GM21825 (cell line): Measurements from ENCODE around the gene ESYT1.
"Not testable (repeated sequence)": the region's sequence is repeated elsewhere in the genome, so short reads cannot be mapped to it uniquely, and the experiment has no call there.

ENCODE experiments used
- ATAC-seq: cut with Tn5 transposase; IDR thresholded peaks from one replicate; pipeline ENCODE4 v1.9.1; 2021; ENCODE audit warnings: mild to moderate bottlenecking, moderate library complexity; ENCODE audit not compliant: unreplicated experiment

ESYT1 gene

DNA sequence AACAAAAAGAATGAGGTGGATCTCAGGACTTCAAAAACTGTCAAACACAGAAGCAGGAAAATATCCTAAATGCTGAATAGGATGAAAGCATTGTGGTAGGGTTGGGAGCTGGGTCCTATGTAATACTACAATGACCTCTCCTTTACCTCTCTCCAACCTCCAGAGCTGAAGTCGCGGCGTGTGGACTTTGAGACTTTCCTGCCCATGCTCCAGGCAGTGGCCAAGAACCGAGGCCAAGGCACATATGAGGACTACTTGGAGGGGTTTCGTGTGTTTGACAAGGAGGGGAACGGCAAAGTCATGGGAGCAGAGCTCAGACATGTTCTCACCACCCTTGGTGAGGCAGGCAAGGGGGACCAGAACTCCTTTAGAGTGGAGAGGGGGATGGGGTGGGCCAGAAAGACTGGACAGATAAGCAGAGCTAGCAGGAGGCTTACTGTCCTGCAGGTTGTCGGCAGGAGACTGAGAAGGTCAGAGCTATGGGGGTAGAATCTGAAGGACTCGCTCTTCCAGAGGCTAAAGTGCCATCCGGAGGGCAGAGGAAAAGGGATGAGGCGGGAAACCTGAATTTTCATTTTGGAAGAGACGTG, 27.3 kb downstream of the ESYT1 start:
- no peak for ATAC-seq

DNA sequence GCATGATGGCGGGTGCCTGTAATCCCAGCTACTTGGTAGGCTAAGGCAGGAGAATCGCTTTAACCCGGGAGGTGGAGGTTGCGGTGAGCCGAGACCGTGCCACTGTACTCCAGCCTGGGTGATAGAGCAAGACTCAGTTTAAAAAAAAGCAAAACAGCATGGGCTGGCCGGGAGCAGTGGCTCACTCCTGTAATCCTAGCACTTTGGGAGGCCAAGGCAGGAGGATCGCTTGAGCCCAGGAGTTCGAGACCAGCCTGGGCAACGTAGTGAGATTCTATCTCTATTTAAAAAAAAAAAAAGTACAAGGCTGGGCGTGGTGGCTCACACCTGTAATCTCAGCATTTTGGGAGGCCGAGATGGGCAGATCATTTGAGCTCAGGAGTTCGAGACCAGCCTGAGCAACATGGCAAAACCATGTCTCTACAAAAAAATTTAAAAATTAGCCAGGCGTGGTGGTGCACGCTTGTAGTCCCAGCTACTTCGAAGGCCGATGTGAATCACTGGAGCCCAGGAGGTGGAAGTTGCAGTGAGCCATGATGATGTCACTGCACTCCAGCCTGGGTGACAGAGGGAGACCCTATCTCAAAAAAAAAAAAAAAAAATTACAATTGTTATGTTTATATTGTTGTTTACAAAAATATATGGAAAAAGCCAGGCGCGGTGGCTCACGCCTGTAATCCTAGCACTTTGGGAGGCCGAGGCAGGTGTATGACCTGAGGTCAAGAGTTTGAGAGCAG, 28.6 kb downstream of the ESYT1 start:
- not testable (repeated sequence) for ATAC-seq

DNA sequence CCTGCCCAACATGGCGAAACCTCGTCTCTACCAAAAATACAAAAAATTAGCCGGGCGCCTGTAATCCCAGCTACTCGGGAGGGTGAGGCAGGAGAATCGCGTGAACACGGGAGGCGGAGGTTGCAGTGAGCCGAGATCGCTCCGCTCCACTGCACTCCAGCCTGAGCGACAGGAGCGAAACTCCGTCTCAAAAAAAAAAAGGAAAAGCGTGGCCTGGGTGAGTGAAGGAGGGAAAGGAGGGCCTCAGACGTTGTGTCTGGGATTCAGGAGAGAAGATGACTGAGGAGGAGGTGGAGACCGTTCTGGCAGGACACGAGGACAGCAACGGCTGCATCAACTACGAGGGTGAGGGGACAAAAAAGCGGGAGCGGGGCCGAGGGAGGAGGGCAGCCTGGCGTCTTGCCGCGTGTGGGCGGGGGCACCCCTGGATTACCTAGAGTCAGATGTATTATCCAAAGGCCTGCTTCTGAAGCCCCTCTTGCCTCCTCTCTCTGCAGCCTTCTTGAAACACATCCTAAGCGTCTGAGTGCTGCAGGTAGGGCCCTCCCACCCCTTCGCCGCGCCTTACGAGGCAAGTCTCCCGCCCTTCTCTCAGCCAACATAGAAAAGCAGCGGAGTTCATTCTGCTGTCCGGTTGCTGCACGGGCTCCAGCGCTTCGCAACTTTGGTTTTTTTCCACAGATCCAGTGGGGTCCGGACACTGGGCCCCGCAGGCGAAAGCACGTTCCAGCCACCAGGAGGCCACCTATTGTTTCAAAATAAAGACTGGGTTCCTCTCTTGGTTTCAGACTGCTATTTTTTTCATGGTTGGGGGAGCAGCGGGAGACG, 29.3 kb downstream of the ESYT1 start:
- ATAC-seq, result peak; percentile 28

DNA sequence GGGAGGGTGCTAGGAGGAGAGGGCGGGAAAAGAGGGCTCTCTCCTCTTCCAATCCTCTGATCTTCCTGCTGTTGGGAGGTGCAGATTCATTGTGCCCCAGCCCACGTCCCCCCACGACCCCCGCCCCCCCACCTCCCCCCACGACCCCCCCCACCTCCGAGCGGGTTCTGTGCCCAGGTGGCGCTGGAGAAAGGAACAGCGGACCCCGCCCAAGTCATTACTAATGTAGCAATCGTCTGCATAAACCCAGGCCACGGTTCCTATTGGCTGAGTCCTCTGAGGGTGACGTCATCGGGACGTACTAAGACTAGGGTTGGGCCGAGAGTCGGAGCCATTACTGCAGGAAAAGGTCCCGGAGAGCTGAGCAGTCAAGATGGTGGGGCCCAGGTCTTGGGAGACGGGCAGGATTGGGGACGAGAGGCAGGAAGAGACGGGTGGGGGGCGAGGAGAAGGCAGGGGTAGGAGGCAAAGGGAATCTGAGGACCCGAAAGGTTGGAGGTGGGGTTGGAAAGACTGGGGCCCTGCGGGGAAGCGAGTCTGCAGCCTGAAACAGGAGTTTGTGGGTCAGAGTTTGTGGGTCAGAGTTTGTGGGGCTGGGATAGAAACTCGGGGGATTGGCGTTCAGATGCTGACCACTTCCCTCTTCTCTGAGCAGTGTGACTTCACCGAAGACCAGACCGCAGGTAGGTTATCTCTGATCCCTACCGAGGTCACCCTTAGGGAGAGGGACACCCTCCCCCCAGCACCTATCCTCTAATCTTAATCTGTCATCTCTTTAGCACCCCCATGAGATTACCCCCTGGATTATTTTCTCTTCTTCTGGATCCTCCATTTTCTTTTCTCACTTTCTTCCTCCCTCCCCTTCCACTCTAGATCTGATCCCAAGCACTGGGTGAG, 30.2 kb downstream of the ESYT1 start, which contains the start of gene MYL6:
MYL6 (plus strand) TSS at position 331 of the 897 bp plus-strand sequence; CDS start at position 374, 43 bp downstream.
- peak; percentile 74 for ATAC-seq

- no peak for ATAC-seq
Observed at GRCh38 chr12:56158926-56159461, 30.9 kb downstream of the ESYT1 start.

GRCh38 chr12:56159482-56160192, 31.6 kb downstream of the ESYT1 start:
- no peak for ATAC-seq

DNA sequence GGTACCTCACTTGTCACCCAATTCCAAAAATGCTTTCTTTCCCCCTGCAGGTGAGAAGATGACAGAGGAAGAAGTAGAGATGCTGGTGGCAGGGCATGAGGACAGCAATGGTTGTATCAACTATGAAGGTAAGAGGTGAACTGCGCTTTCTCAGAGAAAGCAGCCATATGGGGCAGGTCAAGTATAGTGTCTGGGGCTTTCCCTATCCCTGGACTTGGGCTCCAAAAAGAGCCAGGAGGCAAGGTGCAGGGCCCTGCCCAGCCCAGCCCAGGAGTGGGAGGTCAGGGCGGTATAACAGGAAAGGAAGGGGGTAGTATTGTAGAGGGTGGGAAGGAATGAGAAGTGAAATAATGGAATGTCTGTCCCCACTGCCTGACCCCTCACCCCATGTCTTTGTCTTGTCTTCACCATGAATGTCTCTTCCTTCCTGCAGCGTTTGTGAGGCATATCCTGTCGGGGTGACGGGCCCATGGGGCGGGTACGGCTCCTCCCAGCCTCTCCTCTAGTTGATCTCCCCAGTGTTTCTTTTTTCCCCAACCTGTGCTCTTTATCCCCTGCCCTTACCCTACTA, 32.2 kb downstream of the ESYT1 start:
- ATAC-seq, result no peak

GRCh38 chr12:56160894-56161689, 33.0 kb downstream of the ESYT1 start:
- no peak for ATAC-seq

- no peak for ATAC-seq
Observed at GRCh38 chr12:56161690-56162351, 33.8 kb downstream of the ESYT1 start.

GRCh38 chr12:56162468-56163290, 34.6 kb downstream of the ESYT1 start:
- ATAC-seq, result no peak

DNA sequence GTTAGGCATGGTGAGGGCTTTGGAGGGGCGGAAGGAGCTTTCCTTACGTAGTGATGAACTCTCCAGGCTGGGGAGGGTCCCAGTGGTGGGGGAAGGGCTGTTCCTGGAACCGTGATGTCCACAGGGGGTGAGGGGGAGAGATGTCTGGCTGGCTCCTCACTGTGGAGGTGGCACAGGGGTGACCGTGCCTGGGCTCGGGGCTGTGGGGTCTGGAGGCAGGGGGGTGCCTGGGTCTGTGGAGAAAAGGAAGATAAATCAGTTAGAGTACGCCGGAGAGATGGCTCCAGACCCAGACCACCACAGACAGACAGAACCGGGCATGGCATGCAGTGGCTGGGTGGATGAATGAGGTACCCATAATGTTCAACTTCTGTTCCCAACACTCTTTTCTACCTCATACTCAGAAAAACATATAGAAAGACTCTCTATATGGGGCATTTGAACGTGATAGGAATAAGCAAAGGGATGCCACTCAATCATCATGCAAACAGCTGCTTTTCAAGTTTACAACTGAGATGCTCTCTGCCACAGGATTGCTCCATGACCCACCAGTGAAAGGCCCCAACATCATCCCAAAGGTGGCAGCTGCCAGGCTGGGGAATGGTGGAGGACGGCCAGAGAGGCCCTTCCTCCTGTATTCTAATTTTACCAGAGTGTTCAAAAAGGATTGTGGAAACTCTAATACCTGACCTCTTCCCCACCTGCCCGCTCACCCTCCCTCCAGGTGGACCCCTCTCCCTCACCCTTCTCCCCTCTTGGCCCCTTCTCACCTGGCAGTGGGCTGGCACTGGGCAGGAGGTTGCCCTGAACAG, 35.7 kb downstream of the ESYT1 start:
- no peak for ATAC-seq

GRCh38 chr12:56164345-56164729, 36.3 kb downstream of the ESYT1 start:
- ATAC-seq, result no peak

DNA sequence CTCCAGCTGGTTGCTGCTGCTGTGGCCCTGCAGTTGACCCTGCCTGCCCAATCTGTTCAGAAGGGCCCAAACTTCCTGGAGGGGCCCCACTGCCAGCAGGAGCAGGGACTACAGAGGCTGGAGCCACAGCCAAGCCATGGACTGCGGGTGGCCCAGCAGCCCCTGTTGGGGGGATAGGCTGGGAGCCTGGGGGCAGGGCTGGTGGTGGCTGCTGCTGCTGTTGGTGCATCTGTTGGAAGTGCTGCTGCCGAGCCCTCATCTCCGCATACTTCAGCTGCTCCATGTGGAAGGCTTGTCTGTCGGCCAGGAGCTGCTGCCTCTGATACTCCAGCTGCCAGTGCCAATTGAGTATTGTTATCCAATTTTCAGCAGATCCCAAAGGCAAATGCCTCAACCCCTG, 37.3 kb downstream of the ESYT1 start:
- ATAC-seq, result no peak

DNA sequence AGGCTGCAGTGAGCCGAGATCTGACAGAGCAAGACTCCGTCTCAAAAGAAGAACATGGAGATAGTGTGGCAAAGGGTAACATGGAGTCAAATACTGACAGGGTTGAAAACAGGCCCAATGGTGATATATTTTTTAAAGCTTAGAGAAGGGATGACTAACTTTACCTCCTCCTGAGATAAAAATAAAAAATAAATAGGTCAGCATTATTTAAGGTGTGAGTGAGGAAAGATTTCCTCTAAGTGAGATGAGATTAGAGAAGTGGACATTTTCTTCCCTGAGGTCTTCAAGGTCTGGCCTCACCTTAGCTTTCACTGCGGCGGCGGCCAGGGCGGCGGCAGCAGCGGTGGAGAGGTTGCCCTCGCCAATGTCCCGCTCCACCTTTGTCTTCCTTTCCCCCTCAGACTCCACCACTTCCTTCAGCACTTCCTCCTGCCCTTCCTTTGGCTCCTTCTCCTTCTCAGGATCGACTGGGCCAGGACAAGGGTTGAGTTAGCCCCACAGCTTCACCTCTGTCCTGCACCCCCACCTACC, 41.2 kb downstream of the ESYT1 start:
- no peak for ATAC-seq

DNA sequence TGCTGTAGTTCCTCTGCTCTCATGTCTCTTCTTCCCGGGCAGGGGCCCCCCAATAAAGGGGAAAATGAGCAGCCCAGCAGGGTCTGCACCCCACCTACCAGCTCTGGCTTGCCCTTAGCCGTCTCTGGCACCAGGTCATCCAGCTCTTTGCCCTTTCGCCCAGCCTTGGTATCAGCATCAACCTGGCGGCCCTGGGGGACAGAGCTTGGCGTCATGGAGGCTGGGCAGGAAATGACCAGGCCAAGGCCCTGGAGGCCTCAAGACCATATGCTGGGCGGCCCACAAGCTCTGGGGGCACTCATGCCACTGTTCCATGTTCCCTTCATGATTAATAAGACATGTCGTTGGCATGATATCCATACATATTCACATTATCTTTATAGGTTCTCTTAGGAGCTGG, 44.8 kb downstream of the ESYT1 start:
- ATAC-seq, result no peak

DNA sequence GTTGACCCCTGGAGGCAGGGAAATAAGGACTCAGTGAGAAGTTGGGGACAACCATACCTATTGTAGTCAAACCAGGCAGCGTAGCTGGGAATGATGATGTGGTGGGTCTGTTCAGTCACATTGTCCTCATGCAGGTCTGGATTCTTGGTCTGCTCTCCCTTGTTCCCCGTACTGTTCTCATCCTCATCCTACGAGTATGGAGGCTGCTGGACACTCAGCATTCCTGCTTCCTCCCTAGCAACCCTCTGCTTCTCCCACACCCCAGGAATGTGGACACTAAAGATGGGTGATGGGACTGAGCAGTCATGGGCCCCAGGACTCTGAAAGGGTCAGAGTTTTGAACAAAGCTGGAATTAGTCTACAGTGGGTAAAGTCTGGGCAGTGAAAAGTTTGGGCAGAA, 50.3 kb downstream of the ESYT1 start:
- no peak for ATAC-seq
